Activated T-cell treated with anti-CD3 and anti-CD28 coated beads, Interleukin-2, amount 50 U/mL, for 72 hours (primary cell): ENCODE results near the gene HDGF. TPM values are rescaled to one million over a fixed set of nuclear protein-coding genes. Genes with fewer than 3 reads are reported as not detected.
"Not testable (repeated sequence)": the region's sequence is repeated elsewhere in the genome, so short reads cannot be mapped to it uniquely, and the experiment has no call there.

ENCODE experiments used
- ATAC-seq, 2 donors: fragments of 150-1000 bp; cut with Tn5 transposase; replicated peaks in 1 of 2; 2 replicates each; pipeline ENCODE4 v1.10.0; 2021; ENCODE audit warnings: moderate library complexity in 2 of 2, mild to moderate bottlenecking in 1 of 2
- DNase-seq, 2 donors: peaks; one replicate each; pipeline ENCODE4 v3.0.0; 2021 to 2022; ENCODE audit warnings: mixed read lengths in 1 of 2
- H3K27ac Mint-ChIP-seq: one replicate; pipeline ENCODE4 v1.8.0; 2022; ENCODE audit warnings: mild to moderate bottlenecking, moderate library complexity, mixed read lengths
- H3K27me3 Mint-ChIP-seq: one replicate; pipeline ENCODE4 v1.8.0; 2022; ENCODE audit warnings: low read depth, mixed read lengths
- H3K36me3 Mint-ChIP-seq, 2 donors: one replicate each; pipeline ENCODE4 v1.8.0; 2022; ENCODE audit warnings: mixed read lengths in 2 of 2, mild to moderate bottlenecking in 1 of 2; ENCODE audit not compliant: insufficient read depth in 2 of 2
- H3K4me1 Mint-ChIP-seq: one replicate; pipeline ENCODE4 v1.8.0; 2022; ENCODE audit warnings: low read depth, mixed read lengths
- H3K4me3 Mint-ChIP-seq, 2 donors: one replicate each; pipeline ENCODE4 v1.8.0; 2022; ENCODE audit warnings: mild to moderate bottlenecking in 2 of 2, mixed read lengths in 2 of 2, moderate library complexity in 2 of 2
- H3K9me3 Mint-ChIP-seq, 2 donors: one replicate each; pipeline ENCODE4 v1.8.0; 2022; ENCODE audit warnings: mixed read lengths in 2 of 2
- total RNA-seq, 2 donors: library from RNA; stranded (reverse); gene quantifications; one replicate each; pipeline ENCODE4 v1.2.3, GENCODE V29; 2022

The HDGF gene
- total RNA-seq, 2 donors from 2014 or later, result 185 to 217 TPM

GRCh38 chr1:156776942-156777341 lies 25.5 kb upstream of the HDGF start:
- DNase-seq (no peak), ATAC-seq (no peak)
- peaks cover 66% of the 10 kb centered on the region for H3K4me1 Mint-ChIP-seq
- H3K36me3 Mint-ChIP-seq, result peaks cover 2 to 19% of the 10 kb centered on the region in 2 donors
- no peak overlapping the region for H3K4me3 Mint-ChIP-seq
- peak overlapping the region; percentile 19 for H3K27ac Mint-ChIP-seq
- no peaks in the 10 kb centered on the region for H3K27me3 Mint-ChIP-seq
- H3K9me3 Mint-ChIP-seq, result no peaks in the 10 kb centered on the region

DNA sequence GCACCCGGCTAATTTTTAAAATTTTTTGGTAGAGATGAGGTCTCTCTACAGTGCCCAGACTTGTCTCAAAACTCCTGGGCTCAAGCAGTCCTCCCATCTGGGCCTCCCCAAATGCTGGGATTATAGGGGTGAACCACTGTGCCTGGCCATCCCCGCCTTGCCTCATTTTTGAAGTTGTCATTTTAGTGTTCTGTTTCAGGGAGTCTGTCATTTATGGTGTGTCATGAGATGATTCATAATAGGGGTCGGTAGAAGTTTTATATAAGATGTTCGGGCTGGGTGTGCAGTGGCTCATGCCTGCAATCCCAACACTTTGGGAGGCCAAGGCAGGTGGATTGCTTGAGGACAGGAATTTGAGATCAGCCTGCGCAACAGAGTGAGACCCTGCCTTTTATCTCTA lies 24.3 kb upstream of the HDGF start:
- peak overlapping the region; percentile 2 to 52 for H3K4me3 Mint-ChIP-seq
- H3K27me3 Mint-ChIP-seq, result no peaks in the 10 kb centered on the region
- ATAC-seq, result peak; percentile 75 to 77
- H3K36me3 Mint-ChIP-seq, result peaks cover 3 to 15% of the 10 kb centered on the region in 2 donors
- no peak overlapping the region for H3K27ac Mint-ChIP-seq
- peaks cover 64% of the 10 kb centered on the region for H3K4me1 Mint-ChIP-seq
- H3K9me3 Mint-ChIP-seq, result no peaks in the 10 kb centered on the region
- peak in 1 of 2 donors; percentile 14 for DNase-seq

DNA sequence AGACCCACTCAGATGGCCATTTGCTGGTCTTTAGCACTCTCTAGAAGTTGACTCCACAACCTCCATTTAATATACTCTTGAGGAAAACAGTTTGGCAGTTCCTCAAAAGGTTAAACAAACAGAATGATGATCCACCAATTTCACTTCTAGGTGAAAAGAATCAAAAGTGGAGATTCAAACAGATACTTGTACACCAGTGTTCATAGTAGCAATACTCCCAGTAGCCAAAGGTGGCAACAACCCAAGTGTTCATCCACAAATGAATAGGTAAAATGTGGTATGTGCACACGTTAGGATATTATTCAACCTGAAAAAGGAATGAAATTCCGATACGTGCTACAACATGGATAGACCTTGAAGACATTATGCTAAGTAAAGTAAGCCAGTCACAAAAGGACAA lies 22.1 kb upstream of the HDGF start:
- H3K4me3 Mint-ChIP-seq, result peak overlapping the region in 1 of 2 donors; percentile 72
- H3K4me1 Mint-ChIP-seq, result peaks cover 85% of the 10 kb centered on the region
- no peaks in the 10 kb centered on the region for H3K9me3 Mint-ChIP-seq
- no peaks in the 10 kb centered on the region for H3K27me3 Mint-ChIP-seq
- ATAC-seq, result peak; percentile 49 to 67
- H3K27ac Mint-ChIP-seq, result peak overlapping the region; percentile 81
- peaks cover 5 to 26% of the 10 kb centered on the region in 2 donors for H3K36me3 Mint-ChIP-seq
- no peak for DNase-seq

DNA sequence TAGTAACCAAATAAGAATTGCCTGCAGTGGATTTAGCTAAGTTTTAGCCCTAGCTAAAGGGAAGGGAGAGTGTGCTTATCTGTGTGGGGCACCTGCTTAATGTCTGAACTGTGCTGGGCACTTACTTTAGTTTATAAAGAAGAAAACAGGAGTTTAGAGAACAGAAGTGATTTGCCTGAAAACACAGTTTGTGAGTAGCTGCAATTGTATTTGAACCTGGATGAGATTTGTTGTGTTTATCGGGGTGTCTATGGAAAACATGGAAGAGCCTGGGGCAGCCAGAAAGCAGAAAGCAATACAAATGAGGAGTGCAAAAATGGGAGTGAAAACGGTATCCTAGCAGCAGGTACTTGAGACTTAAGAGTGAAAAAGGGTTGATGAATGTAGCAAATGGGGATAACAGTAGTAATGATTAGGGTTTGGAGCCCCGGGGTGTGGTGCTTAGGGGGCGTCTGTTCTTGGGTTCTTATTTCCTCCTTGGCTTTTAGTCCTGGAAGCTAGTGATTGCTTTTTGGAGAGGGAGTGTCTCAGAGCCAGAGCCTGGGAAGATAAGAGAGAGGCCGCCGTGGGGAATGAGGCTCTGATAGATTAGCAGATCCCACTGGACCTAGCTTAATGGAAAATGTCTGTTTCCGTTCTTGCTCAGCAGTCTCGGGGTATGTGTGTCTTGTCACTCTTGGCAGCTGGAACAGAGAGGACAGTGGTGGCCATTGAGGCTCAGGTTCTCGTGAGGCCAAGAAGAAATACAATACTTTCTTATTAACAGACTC lies 21.4 kb upstream of the HDGF start:
- ATAC-seq, result no peak
- no peak for DNase-seq
- Mint-ChIP-seq H3K4me1 (peaks cover 83% of the 10 kb centered on the region), H3K36me3 (peaks cover 7 to 26% of the 10 kb centered on the region in 2 donors), H3K27ac (peak overlapping the region; percentile 81), H3K4me3 (peak overlapping the region in 1 of 2 donors; percentile 72), H3K9me3 (no peaks in the 10 kb centered on the region), H3K27me3 (no peaks in the 10 kb centered on the region)

DNA sequence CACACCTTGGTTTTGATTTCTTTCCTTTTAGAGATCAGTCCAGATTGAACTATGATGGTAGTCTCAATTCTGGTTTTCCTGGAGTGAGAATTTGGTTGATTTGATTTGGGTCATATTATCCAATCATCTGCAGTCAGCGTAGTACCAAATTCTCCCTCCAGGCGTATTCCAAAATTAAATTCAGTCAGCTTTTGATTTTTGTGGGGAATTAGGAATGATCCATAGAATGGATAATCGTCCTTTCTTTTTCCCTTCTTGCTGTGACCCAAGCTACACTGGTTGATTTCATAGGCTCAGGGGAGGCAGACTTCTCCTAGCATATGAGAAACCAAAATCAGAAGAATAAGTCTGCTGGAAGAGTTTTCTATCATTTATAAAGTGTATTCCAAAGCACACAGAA lies 20.7 kb upstream of the HDGF start:
- H3K4me1 Mint-ChIP-seq, result peaks cover 76% of the 10 kb centered on the region
- ATAC-seq, result no peak
- no peaks in the 10 kb centered on the region for H3K9me3 Mint-ChIP-seq
- no peaks in the 10 kb centered on the region for H3K27me3 Mint-ChIP-seq
- H3K4me3 Mint-ChIP-seq, result no peak overlapping the region
- DNase-seq, result no peak
- peaks cover 7 to 26% of the 10 kb centered on the region in 2 donors for H3K36me3 Mint-ChIP-seq
- peak overlapping the region; percentile 1 for H3K27ac Mint-ChIP-seq

GRCh38 chr1:156768610-156769295 lies 17.3 kb upstream of the HDGF start:
- H3K36me3 Mint-ChIP-seq, result peaks cover 7 to 26% of the 10 kb centered on the region in 2 donors
- ATAC-seq, result no peak
- H3K9me3 Mint-ChIP-seq, result no peaks in the 10 kb centered on the region
- peaks cover 62% of the 10 kb centered on the region for H3K4me1 Mint-ChIP-seq
- no peak overlapping the region for H3K4me3 Mint-ChIP-seq
- peak overlapping the region; percentile 95 for H3K27ac Mint-ChIP-seq
- DNase-seq, result no peak
- no peaks in the 10 kb centered on the region for H3K27me3 Mint-ChIP-seq

- Mint-ChIP-seq H3K4me3 (no peak overlapping the region), H3K4me1 (peaks cover 55% of the 10 kb centered on the region), H3K9me3 (no peaks in the 10 kb centered on the region), H3K36me3 (peaks cover 7 to 22% of the 10 kb centered on the region in 2 donors), H3K27ac (peak overlapping the region; percentile 95), H3K27me3 (no peaks in the 10 kb centered on the region)
- DNase-seq (peak; percentile 33 to 40), ATAC-seq (peak in 1 of 2 donors; percentile 8)
Observed at GRCh38 chr1:156767879-156768604, 16.6 kb upstream of the HDGF start.

- Mint-ChIP-seq H3K27me3 (no peaks in the 10 kb centered on the region), H3K4me1 (peaks cover 48% of the 10 kb centered on the region), H3K9me3 (no peaks in the 10 kb centered on the region), H3K36me3 (peaks cover 7 to 17% of the 10 kb centered on the region in 2 donors), H3K27ac (peak within 1 kb of the TSS; percentile 95), H3K4me3 (no peak within 1 kb of the TSS)
- ATAC-seq (peak; percentile 96), DNase-seq (peak; percentile 95 to 98)
Observed at GRCh38 chr1:156767101-156767878, 15.8 kb upstream of the HDGF start, which contains the start of gene PRCC. Gene PRCC, plus strand, starts transcription at chr1:156767535. Its CDS starts 237 bp downstream, at chr1:156767772.

GRCh38 chr1:156766298-156767100 lies 15.0 kb upstream of the HDGF start:
- ATAC-seq, result no peak

GRCh38 chr1:156765666-156766065 lies 14.2 kb upstream of the HDGF start:
- no peaks in the 10 kb centered on the region for H3K27me3 Mint-ChIP-seq
- H3K4me1 Mint-ChIP-seq, result peaks cover 35% of the 10 kb centered on the region
- DNase-seq (no peak), ATAC-seq (no peak)
- H3K27ac Mint-ChIP-seq, result no peak overlapping the region
- H3K36me3 Mint-ChIP-seq, result peaks cover 4 to 10% of the 10 kb centered on the region in 2 donors
- no peak overlapping the region for H3K4me3 Mint-ChIP-seq
- no peaks in the 10 kb centered on the region for H3K9me3 Mint-ChIP-seq

More at GRCh38 chr1:156766298-156767100, 15.0 kb upstream of the HDGF start:
- Mint-ChIP-seq H3K27me3 (no peaks in the 10 kb centered on the region), H3K36me3 (peaks cover 7 to 17% of the 10 kb centered on the region in 2 donors), H3K4me1 (peaks cover 44% of the 10 kb centered on the region), H3K9me3 (no peaks in the 10 kb centered on the region), H3K27ac (peak overlapping the region; percentile 26), H3K4me3 (no peak overlapping the region)
- peak in 1 of 2 donors; percentile 22 for DNase-seq

DNA sequence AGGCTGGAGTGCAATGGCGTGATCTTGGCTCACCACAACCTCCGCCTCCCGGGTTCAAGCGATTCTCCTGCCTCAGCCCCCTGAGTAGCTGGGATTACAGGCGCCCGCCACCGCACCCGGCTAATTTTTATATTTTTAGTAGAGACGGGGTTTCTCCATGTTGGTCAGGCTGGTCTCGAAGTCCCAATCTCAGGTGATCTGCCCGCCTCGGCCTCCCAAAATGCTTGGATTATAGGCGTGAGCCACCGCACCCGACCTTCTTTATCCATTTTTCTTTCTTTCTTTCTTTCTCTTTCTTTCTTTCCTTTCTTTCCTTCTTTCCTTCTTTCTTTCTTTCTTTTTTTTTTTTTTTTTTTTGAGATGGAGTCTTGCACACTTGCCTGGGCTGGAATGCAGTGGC lies 13.7 kb upstream of the HDGF start:
- not testable (repeated sequence) for H3K36me3 Mint-ChIP-seq, H3K27ac Mint-ChIP-seq, H3K4me3 Mint-ChIP-seq, H3K9me3 Mint-ChIP-seq, H3K27me3 Mint-ChIP-seq, DNase-seq, ATAC-seq
- peaks cover 30% of the 10 kb centered on the region for H3K4me1 Mint-ChIP-seq

DNA sequence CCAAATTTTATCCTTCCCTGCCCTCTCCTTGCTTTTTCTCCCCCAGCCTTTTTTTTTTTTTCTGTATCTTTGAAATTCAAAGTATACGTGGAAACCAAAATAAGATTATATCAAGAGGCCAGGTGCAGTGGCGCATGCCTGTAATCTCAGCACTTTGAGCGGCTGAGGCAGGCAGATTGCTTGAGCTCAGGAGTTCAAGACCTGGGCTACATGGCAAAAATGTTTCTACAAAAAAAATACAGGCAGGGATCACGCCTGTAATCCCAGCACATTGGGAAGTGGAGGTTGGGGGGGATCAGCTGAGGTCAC lies 9.3 kb upstream of the HDGF start:
- H3K9me3 Mint-ChIP-seq, result no peaks in the 10 kb centered on the region
- H3K27ac Mint-ChIP-seq, result no peak overlapping the region
- no peaks in the 10 kb centered on the region for H3K36me3 Mint-ChIP-seq
- no peak overlapping the region for H3K4me3 Mint-ChIP-seq
- peaks cover 3% of the 10 kb centered on the region for H3K4me1 Mint-ChIP-seq
- no peak for ATAC-seq
- DNase-seq, result no peak
- no peaks in the 10 kb centered on the region for H3K27me3 Mint-ChIP-seq
